Activated CD4-positive, alpha-beta T cell treated with anti-CD3 and anti-CD28 coated beads for 48 hours (primary cell): Measurements from ENCODE around the gene FAM107B.
"Not testable (repeated sequence)": the region's sequence is repeated elsewhere in the genome, so short reads cannot be mapped to it uniquely, and the experiment has no call there.

ENCODE experiments used
- DNase-seq: peaks from one replicate; pipeline ENCODE4 v3.0.0-alpha.2; 2020

FAM107B gene

DNA sequence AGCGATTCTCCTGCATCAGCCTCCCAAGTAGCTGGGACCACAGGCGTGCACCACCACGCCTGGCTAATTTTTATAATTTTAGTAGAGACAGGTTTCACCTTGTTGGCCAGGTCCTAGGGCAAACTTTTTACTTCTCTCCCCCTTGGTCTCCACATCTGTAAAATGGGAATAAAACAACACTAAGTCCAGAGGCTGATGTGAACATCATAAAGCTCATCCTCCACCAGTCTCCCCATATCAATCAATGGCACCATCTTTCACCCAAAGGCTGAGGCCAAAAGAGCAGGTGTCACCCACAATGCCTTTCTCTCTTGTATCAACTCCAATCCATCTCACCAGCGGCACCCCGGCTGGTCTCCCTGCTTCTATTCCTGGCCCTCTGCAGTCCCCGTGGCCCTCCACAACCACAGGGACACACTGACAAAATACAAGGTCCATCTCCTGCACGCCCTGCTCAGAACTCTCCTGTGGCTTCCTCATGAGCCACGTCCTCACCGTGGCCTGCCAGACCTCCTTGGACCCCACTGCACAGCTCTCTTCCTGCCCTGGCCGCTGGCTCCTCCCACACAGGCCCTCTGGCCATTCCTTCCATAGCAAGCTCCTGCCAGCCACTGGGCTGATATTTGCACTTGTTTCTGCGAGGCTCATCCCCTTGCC is 179.0 kb downstream of the FAM107B start:
- no peak for DNase-seq

- no peak for DNase-seq
These were observed 179.7 kb downstream of the FAM107B start for GRCh38 chr10:14594878-14595525.

GRCh38 chr10:14593806-14594205 is 180.9 kb downstream of the FAM107B start:
- no peak for DNase-seq

DNA sequence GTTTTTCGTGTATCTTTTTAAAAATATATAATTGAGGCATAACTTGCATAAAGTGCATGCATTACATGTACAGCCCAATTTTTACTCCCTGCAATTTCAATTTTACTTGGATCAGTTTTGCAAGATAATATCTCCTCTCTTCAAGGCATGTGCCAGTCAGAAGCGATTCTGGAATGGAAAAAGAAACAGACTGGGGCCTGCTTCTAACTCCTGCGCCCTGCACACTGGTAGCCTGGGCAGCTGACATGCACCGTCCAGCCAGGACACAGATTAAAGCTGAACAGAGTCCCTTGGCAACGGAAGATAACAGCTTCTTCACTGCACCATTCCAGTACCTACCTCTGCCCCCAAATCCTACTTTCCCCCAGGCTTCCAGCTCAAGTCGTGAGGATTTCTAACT is 182.1 kb downstream of the FAM107B start:
- no peak for DNase-seq

DNA sequence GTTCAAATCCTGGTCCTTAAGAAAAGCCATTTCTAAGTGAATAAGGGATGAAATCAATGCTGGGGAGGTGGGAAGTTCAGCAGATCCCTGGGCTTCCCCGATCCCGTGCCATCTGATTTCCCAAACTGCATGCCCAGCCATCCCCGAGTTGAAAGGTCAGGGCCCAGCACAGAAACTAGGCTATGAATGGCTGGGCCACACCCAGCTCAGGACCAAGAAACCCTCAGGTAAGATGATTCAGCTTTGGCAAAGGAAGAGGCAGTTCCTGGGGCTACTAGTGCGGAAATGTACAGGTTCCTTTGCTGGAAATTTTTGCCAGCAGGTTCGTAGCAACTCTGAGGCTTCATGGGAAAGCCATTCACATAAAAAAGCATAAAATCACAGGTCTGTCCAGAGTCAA is 182.7 kb downstream of the FAM107B start:
- DNase-seq = no peak

GRCh38 chr10:14588938-14589294 is 185.8 kb downstream of the FAM107B start:
- not testable (repeated sequence) for DNase-seq

- DNase-seq = peak; percentile 72
These were observed 186.4 kb downstream of the FAM107B start for GRCh38 chr10:14588084-14588937.

GRCh38 chr10:14587540-14588083 is 187.1 kb downstream of the FAM107B start:
- no peak for DNase-seq

DNA sequence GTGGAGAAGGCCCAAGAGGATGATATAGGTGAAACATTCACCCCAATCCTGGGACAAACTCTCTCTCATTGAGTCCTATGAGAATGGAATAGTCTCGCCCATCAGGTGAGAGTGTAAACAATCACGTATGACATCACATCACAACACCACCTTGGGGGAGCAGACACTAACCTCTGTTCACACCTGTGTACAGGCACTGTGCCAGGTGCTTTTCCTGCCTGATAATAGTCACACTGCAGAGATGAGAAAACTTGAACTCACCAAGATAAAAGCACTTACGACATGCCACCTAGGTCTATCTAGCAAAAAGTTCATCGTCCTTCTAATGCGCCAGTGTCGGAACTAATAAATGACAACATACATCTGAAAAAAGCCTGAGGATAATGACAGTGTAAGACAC is 187.8 kb downstream of the FAM107B start:
- DNase-seq = no peak

GRCh38 chr10:14585287-14586193 is 189.2 kb downstream of the FAM107B start:
- DNase-seq = no peak

DNA sequence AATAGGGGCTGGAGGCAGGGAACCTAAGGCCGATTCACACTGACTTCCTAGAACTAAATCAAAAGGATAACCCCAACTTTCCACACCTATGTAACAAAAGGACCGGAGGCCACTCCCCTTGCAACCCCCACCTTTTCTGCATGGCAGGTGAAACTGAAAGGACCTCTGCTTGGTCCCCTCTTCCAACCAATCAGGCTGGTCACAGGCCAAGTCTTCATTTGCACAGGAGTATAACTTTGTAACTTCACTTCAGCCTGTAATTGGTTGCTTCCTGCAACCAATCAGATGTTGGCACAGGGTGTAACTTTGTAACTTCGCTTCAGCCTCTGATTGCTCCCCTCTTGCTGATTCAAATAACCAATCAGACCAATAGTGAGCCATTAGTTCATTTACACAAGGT is 190.0 kb downstream of the FAM107B start:
- peak; percentile 62 for DNase-seq

GRCh38 chr10:14583967-14584366 is 190.7 kb downstream of the FAM107B start:
- no peak for DNase-seq

GRCh38 chr10:14583252-14583651 is 191.4 kb downstream of the FAM107B start:
- DNase-seq = peak; percentile 88

- no peak for DNase-seq
These were observed 193.0 kb downstream of the FAM107B start for GRCh38 chr10:14581553-14582321.

DNA sequence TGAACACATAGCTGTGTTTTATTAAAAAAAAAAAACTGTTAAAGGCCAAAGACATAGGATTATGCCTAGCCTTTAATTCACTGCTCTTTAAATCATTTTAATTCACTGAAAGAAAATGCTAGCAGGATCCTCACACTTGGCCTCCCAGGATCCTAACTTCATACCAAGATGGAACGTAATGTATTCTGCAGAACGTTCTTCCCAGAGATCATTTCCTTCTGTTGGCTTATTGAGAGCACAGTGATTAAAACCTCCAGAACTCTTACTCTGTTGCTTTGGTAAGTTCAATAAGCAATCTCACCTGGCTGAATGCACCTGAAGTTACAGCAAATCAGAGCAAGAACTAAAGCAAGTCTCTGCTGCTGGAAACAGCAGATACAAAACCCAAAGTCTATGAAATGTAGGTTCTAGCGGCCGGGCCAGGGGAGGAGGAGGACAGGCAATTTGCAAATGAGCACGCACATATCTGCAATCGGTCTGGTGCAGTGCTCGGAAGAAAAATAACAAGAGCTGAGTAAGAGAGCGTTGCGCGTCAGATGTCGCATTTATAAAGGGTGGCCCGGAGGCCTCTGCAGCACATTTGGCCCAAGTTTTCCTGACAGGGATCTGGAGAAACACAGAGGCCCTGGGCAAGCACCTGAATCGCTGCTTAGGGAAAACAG is 193.9 kb downstream of the FAM107B start:
- no peak for DNase-seq

- DNase-seq = no peak
These were observed 195.3 kb downstream of the FAM107B start for GRCh38 chr10:14579405-14579804.

DNA sequence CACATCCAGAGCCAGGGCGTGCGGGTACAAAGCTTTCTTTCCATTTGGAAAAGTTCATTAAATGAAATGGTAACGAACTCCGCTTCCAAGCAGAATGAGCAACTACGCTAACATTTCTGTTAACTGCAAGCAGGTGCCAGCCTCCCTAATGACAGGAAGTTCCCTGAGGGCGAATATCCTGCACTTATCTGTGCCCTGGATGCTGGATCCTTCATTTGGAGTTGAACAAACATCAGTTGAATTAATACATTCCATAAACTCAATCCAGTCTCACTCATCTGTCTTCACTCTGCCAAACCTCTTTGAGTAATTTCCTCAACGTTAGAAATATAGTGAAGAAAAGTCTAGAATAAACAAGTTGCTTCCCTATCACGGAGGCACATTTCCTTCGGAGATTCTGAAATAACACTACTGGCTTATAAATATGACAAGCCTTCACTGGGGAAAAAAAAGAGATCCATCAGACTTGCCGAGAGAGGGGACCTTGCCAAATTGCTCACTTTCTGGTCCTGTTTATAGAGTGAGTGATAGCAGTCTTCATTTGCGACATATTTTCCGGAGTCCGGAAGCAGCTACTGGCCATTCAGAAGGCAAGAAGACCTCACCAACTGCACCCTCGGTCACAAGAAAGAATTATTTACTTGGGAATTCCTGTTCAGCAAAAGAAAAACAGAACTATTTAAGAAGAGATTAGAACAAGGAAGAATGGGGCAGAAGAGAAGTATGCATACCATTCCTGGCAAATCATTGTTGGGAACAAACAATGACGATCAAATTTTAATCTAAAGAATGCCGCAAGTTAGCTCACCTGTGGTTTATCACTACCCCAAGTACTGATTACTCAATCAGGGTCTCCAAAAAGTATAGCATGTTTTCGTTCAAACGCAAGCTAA is 196.4 kb downstream of the FAM107B start:
- no peak for DNase-seq

GRCh38 chr10:14574885-14575284 is 199.8 kb downstream of the FAM107B start:
- no peak for DNase-seq

- no peak for DNase-seq
These were observed 200.4 kb downstream of the FAM107B start for GRCh38 chr10:14574291-14574690.

GRCh38 chr10:14573666-14574261 is 200.9 kb downstream of the FAM107B start:
- DNase-seq = no peak
